Activated T-cell treated with anti-CD3 and anti-CD28 coated beads, Interleukin-2, amount 50 U/mL, for 24 hours (primary cell): ENCODE measurements around the gene PRKRIP1.
"Not testable (repeated sequence)": the region's sequence is repeated elsewhere in the genome, so short reads cannot be mapped to it uniquely, and the experiment has no call there.

Source experiments
- DNase-seq: peaks from one replicate; pipeline ENCODE4 v3.0.0-alpha.2; 2020
- H3K27ac Mint-ChIP-seq: 2 replicates; pipeline ENCODE4 v1.8.0; 2020; ENCODE audit warnings: mild to moderate bottlenecking, mixed read lengths
- H3K27me3 Mint-ChIP-seq: 2 replicates; pipeline ENCODE4 v1.8.0; 2020; ENCODE audit warnings: mixed read lengths
- H3K36me3 Mint-ChIP-seq: 2 replicates; pipeline ENCODE4 v1.8.0; 2020; ENCODE audit warnings: low read depth, mixed read lengths
- H3K4me1 Mint-ChIP-seq: 2 replicates; pipeline ENCODE4 v1.8.0; 2020; ENCODE audit warnings: low read depth, mixed read lengths
- H3K4me3 Mint-ChIP-seq: 2 replicates; pipeline ENCODE4 v1.8.0; 2020; ENCODE audit warnings: mild to moderate bottlenecking, moderate library complexity, mixed read lengths
- H3K9me3 Mint-ChIP-seq: 2 replicates; pipeline ENCODE4 v1.8.0; 2020; ENCODE audit warnings: mixed read lengths

Gene PRKRIP1

GRCh38 chr7:102451371-102452054, 55.4 kb downstream of the PRKRIP1 start:
- H3K4me1 Mint-ChIP-seq = no peaks in the 10 kb centered on the region
- DNase-seq = no peak
- H3K4me3 Mint-ChIP-seq = no peak overlapping the region
- peaks cover 24% of the 10 kb centered on the region for H3K36me3 Mint-ChIP-seq
- no peaks in the 10 kb centered on the region for H3K9me3 Mint-ChIP-seq
- H3K27me3 Mint-ChIP-seq = no peaks in the 10 kb centered on the region
- H3K27ac Mint-ChIP-seq = no peak overlapping the region

GRCh38 chr7:102452451-102452850, 56.3 kb downstream of the PRKRIP1 start:
- H3K27ac Mint-ChIP-seq = no peak overlapping the region
- no peak for DNase-seq
- H3K36me3 Mint-ChIP-seq = peaks cover 24% of the 10 kb centered on the region
- no peak overlapping the region for H3K4me3 Mint-ChIP-seq
- H3K9me3 Mint-ChIP-seq = no peaks in the 10 kb centered on the region
- no peaks in the 10 kb centered on the region for H3K27me3 Mint-ChIP-seq
- no peaks in the 10 kb centered on the region for H3K4me1 Mint-ChIP-seq

GRCh38 chr7:102453319-102453718, 57.2 kb downstream of the PRKRIP1 start:
- H3K4me3 Mint-ChIP-seq = no peak overlapping the region
- no peaks in the 10 kb centered on the region for H3K4me1 Mint-ChIP-seq
- no peaks in the 10 kb centered on the region for H3K9me3 Mint-ChIP-seq
- H3K27me3 Mint-ChIP-seq = no peaks in the 10 kb centered on the region
- peaks cover 27% of the 10 kb centered on the region for H3K36me3 Mint-ChIP-seq
- DNase-seq = no peak
- H3K27ac Mint-ChIP-seq = no peak overlapping the region

GRCh38 chr7:102454468-102454867, 58.3 kb downstream of the PRKRIP1 start:
- no peak for DNase-seq
- Mint-ChIP-seq H3K36me3 (peaks cover 34% of the 10 kb centered on the region), H3K27ac (no peak overlapping the region), H3K9me3 (no peaks in the 10 kb centered on the region), H3K27me3 (no peaks in the 10 kb centered on the region), H3K4me1 (no peaks in the 10 kb centered on the region), H3K4me3 (no peak overlapping the region)

- H3K36me3 Mint-ChIP-seq = peaks cover 36% of the 10 kb centered on the region
- H3K4me3 Mint-ChIP-seq, DNase-seq, H3K9me3 Mint-ChIP-seq, H3K27me3 Mint-ChIP-seq, H3K27ac Mint-ChIP-seq, H3K4me1 Mint-ChIP-seq: not testable (repeated sequence)
These were observed 58.8 kb downstream of the PRKRIP1 start for GRCh38 chr7:102454932-102455331.

GRCh38 chr7:102455596-102455995, 59.4 kb downstream of the PRKRIP1 start:
- Mint-ChIP-seq H3K4me1 (peaks cover under 1% of the 10 kb centered on the region), H3K4me3 (no peak overlapping the region), H3K27me3 (no peaks in the 10 kb centered on the region), H3K36me3 (peaks cover 38% of the 10 kb centered on the region), H3K27ac (no peak overlapping the region), H3K9me3 (no peaks in the 10 kb centered on the region)
- DNase-seq = no peak

- no peak overlapping the region for H3K4me3 Mint-ChIP-seq
- H3K9me3 Mint-ChIP-seq = no peaks in the 10 kb centered on the region
- no peak for DNase-seq
- peaks cover 3% of the 10 kb centered on the region for H3K4me1 Mint-ChIP-seq
- no peak overlapping the region for H3K27ac Mint-ChIP-seq
- H3K27me3 Mint-ChIP-seq = no peaks in the 10 kb centered on the region
- H3K36me3 Mint-ChIP-seq = peaks cover 40% of the 10 kb centered on the region
These were observed 60.2 kb downstream of the PRKRIP1 start for GRCh38 chr7:102456327-102456726.

- Mint-ChIP-seq H3K9me3 (no peaks in the 10 kb centered on the region), H3K27me3 (no peaks in the 10 kb centered on the region), H3K36me3 (peaks cover 48% of the 10 kb centered on the region), H3K27ac (no peak overlapping the region), H3K4me1 (peaks cover 6% of the 10 kb centered on the region), H3K4me3 (no peak overlapping the region)
- no peak for DNase-seq
These were observed 61.3 kb downstream of the PRKRIP1 start for GRCh38 chr7:102457352-102457924.

GRCh38 chr7:102459221-102459844, 63.2 kb downstream of the PRKRIP1 start:
- Mint-ChIP-seq H3K4me3 (no peak overlapping the region), H3K36me3 (peaks cover 58% of the 10 kb centered on the region), H3K4me1 (peaks cover 19% of the 10 kb centered on the region)

GRCh38 chr7:102460467-102460866, 64.3 kb downstream of the PRKRIP1 start:
- Mint-ChIP-seq H3K36me3 (peaks cover 59% of the 10 kb centered on the region), H3K9me3 (no peaks in the 10 kb centered on the region), H3K27ac (peak overlapping the region; percentile 33), H3K27me3 (no peaks in the 10 kb centered on the region), H3K4me1 (peaks cover 20% of the 10 kb centered on the region), H3K4me3 (no peak overlapping the region)
- no peak for DNase-seq

More at GRCh38 chr7:102459221-102459844, 63.2 kb downstream of the PRKRIP1 start:
- Mint-ChIP-seq H3K9me3 (no peaks in the 10 kb centered on the region), H3K27ac (peak overlapping the region; percentile 44), H3K27me3 (no peaks in the 10 kb centered on the region)
- no peak for DNase-seq

- no peak for DNase-seq
These were observed 67.8 kb downstream of the PRKRIP1 start for GRCh38 chr7:102463841-102464576.

GRCh38 chr7:102464577-102465280, 68.6 kb downstream of the PRKRIP1 start, which contains the start of the genes ALKBH4 and LRWD1:
Gene ALKBH4, minus strand, starts transcription at chr7:102464863. Its CDS starts 27 bp downstream, at chr7:102464836.
Gene LRWD1, plus strand, starts transcription at chr7:102464984. Its CDS starts 97 bp downstream, at chr7:102465081.
- H3K4me1 Mint-ChIP-seq = peaks cover 40% of the 10 kb centered on the region
- DNase-seq = peak; percentile 98
- no peaks in the 10 kb centered on the region for H3K27me3 Mint-ChIP-seq
- H3K36me3 Mint-ChIP-seq = peaks cover 50% of the 10 kb centered on the region
- no peaks in the 10 kb centered on the region for H3K9me3 Mint-ChIP-seq
- H3K4me3 Mint-ChIP-seq = peak within 1 kb of the TSS; percentile 96
- H3K27ac Mint-ChIP-seq = peak within 1 kb of the TSS; percentile 92

More at GRCh38 chr7:102463841-102464576, 67.8 kb downstream of the PRKRIP1 start:
- Mint-ChIP-seq H3K27ac (peak overlapping the region; percentile 92), H3K4me3 (peak overlapping the region; percentile 96), H3K4me1 (peaks cover 40% of the 10 kb centered on the region), H3K36me3 (peaks cover 52% of the 10 kb centered on the region), H3K9me3 (no peaks in the 10 kb centered on the region), H3K27me3 (no peaks in the 10 kb centered on the region)

- Mint-ChIP-seq H3K4me3 (peak overlapping the region; percentile 96), H3K27ac (peak overlapping the region; percentile 55), H3K4me1 (peaks cover 36% of the 10 kb centered on the region), H3K27me3 (no peaks in the 10 kb centered on the region), H3K9me3 (no peaks in the 10 kb centered on the region), H3K36me3 (peaks cover 57% of the 10 kb centered on the region)
- no peak for DNase-seq
These were observed 69.9 kb downstream of the PRKRIP1 start for GRCh38 chr7:102466097-102466496.
